Cardiac fibroblast (primary cell): ENCODE data around the gene PSTPIP1.

Experiments
- DNase-seq, 2 donors: peaks; one replicate each; pipeline versions ENCODE4 v3.0.0 to v3.0.0-alpha.2; 2010; ENCODE audit warnings: low read depth in 2 of 2
- H3K4me3 ChIP-seq, 2 donors: replicated peaks in 1 of 2; 1 replicate in 1 of 2; 2 replicates in 1 of 2; pipeline ENCODE4 v1.5.1; 2011; ENCODE audit warnings: low read depth in 2 of 2, low read length in 2 of 2, mild to moderate bottlenecking in 2 of 2, moderate library complexity in 1 of 2
- TF ChIP-seq, protein P1 (sequence below): IDR thresholded peaks from one replicate; pipeline ENCODE4 v1.5.1; 2011; ENCODE audit warnings: low read depth, mild to moderate bottlenecking, low read length, inconsistent platforms

The PSTPIP1 gene

DNA sequence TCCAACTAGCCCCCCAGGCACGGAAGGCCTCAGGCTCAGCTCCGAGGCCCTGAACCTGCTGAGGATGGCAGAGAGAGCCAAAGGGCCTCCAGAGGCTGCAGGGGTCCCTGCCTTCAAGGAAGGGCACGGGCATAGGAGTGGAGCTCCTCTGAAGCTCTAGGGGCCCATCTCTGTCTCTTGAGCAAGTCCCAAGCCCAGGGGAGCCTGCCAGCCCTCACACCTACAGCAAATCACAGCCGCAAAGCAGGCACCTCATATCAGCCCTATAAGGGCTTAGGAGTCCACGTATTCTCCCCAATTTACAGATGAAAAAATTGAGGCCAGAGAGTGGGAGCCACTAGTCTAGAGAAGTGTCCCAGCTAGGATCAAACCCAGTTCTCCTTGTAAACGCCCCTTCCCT is 14.2 kb downstream of the PSTPIP1 start:
- no peak for DNase-seq
- H3K4me3 ChIP-seq: no peak overlapping the region
- TF ChIP-seq, protein P1, sequence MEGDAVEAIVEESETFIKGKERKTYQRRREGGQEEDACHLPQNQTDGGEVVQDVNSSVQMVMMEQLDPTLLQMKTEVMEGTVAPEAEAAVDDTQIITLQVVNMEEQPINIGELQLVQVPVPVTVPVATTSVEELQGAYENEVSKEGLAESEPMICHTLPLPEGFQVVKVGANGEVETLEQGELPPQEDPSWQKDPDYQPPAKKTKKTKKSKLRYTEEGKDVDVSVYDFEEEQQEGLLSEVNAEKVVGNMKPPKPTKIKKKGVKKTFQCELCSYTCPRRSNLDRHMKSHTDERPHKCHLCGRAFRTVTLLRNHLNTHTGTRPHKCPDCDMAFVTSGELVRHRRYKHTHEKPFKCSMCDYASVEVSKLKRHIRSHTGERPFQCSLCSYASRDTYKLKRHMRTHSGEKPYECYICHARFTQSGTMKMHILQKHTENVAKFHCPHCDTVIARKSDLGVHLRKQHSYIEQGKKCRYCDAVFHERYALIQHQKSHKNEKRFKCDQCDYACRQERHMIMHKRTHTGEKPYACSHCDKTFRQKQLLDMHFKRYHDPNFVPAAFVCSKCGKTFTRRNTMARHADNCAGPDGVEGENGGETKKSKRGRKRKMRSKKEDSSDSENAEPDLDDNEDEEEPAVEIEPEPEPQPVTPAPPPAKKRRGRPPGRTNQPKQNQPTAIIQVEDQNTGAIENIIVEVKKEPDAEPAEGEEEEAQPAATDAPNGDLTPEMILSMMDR: no peak

DNA sequence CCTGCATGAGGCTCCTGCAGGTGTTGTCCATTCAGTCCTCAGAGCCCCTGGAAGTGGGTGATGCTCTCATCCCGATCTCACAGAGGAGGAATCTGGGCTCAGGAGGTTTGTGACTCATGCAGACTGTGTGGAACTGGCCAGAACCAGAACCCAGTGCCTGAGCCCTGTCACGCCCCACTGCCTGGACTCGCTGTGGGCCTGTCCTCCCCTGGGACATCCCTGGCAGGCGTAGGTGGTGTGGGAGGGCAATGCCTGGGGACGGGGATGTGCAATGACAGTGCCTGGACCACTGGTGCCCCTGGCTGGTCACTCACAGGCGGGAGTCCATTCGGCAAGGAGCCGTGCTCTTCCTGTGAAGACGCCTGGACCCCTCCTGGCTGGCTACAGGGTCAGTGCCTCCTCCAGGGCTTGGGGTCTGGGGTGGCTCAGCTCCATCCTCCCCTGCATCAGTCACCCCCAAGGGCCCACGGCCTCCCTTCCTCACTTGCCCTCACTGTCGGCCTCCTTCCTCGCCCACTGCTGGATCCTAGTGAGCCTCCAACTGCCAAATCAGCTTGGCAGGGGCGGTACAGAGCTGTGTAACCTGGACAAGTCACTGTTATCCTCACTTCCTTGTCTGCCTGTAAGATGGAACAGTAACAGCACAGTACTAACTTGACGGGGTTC is 14.9 kb downstream of the PSTPIP1 start:
- no peak overlapping the region for H3K4me3 ChIP-seq
- TF ChIP-seq, protein P1: no peak
- DNase-seq: peak in 1 of 2 donors; percentile 22

DNA sequence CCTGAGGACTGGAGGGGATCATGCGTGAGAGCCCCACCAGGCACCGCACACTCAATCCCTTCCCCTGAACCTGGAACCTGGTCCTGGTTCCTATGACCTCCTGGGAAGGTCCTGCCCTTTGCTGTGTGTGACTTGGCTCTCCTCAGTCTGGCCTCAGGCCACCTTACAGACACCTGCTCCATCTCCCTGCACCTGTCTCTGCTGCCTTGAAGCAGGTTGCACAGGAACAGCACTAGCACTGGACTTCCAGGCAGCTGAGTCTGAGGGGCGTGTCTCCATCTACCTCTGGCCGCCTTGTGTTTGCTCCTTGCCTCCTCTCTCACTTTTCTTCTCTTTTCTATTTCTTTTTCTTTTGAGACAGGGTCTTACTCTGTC is 15.4 kb downstream of the PSTPIP1 start:
- TF ChIP-seq, protein P1: no peak
- no peak overlapping the region for H3K4me3 ChIP-seq

DNA sequence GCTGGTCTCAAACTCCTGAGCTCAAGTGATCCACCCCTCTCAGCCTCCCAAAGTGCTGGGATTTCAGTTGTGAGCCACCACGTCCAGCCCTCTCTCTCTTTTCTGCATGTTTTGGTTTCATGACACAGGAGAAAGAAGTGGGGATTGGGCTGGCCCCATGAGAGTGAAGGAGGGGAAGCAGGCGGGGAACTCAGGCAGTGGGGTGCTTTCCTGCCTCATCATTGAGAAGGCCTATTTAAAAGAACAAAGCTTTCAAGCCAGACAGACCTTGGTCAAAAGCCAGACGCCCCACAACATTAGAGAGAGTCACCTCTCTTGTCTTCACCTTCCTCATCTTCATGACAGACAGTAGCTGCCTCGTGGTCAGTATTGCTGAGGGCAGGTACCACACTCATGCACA is 15.9 kb downstream of the PSTPIP1 start:
- DNase-seq: no peak
- TF ChIP-seq, protein P1: no peak
- no peak overlapping the region for H3K4me3 ChIP-seq

More for the DNA sequence above, 15.4 kb downstream of the PSTPIP1 start:
- DNase-seq: no peak

DNA sequence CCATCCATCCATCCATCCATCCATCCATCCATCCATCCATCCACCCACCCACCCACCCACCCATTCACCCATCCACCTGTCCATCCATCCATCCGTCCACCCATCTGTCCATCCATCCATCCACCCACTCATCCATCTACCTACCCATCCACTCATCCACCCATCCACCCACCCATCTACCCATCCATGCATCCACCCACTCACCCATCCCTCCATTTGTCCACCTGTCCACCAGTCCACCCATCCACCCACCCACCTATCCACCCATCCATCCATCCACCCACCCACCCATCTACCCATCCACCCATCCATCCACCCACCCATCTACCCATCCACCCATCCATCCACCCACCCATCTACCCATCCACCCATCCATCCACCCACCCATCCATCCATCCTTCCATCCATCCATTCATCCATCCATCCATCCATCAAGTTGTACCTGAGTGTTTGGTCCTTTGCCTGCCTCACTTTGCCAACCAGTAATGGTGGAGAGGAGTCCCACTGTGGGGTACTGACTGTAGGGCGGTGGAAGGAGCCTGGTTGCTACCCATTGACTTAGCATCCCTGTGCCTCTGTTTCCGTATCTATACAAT is 17.3 kb downstream of the PSTPIP1 start:
- H3K4me3 ChIP-seq: no peak overlapping the region
- TF ChIP-seq, protein P1: no peak
- no peak for DNase-seq

DNA sequence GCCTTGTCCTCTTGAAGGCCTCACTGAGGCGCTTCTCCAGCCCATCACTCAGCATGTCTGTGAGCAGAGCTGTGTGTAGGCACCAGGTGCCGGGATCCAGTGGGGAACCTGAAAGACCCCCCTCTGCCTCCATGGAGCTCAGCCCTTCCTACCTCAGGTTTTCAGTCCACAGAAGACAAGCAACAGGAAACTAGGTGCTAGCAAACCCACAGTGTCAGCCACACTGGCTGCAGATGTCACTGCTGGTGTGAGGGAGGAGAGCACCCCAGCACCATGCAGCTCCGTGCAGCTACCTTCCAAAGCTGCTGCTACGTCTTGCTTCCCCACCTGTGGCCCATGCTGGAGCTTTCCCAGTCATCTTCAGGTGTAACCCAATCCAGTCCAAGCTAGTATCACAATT is 17.9 kb downstream of the PSTPIP1 start:
- no peak for DNase-seq
- TF ChIP-seq, protein P1: no peak
- H3K4me3 ChIP-seq: no peak overlapping the region

DNA sequence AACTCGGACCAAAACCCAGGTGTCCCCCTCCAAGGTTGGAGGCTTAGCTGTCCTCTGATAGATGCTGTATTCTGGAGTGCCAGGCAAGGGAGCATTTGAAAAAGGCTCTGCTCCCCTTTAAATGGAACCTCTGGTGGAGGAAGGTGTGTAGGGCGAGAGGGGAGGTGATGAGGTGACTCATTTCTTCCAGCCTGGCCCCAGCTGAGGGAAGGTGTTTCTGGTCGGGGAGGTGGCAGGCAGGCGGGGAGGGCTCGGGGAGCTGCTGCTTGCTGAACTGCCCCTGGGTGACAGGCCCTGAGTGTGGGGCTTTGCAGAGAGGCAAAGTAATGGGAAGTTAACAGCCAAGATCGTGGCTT is 18.8 kb downstream of the PSTPIP1 start:
- DNase-seq: no peak
- H3K4me3 ChIP-seq: no peak overlapping the region
- TF ChIP-seq, protein P1: no peak
